ENCODE measurements around the gene CFAP43. TPM values are rescaled to one million over a fixed set of nuclear protein-coding genes. Genes with fewer than 3 reads are reported as not detected.

The CFAP43 gene
- total RNA-seq, 2 experiments from 2014 or later, result 0.18 TPM; not detected in 1

DNA sequence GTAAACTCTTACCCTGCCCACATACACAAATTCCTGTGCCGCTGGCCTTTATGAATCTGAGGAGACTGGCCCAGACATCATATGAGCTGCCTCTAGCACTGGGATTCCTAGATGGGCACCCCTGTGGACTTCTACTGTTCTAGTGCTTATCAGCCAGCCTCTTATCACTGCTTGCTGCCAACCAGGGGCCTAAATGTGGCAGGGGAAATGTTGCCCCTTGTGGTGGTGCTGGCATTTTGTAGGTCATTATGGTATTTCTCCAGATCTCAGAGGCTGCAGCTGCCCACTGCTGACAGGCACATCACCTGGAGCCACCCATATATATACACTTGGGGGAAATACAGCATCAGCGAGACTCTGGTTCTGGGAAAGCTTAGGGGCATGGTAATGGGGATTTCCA is 104.8 kb downstream of the CFAP43 start:
- no peaks in the 10 kb centered on the region for H3K9me3 Mint-ChIP-seq (ENCODE audit: insufficient read depth)
- H3K27ac Mint-ChIP-seq, result no peak overlapping the region
- ATAC-seq (peak; percentile 32), DNase-seq (no peak)
- peaks cover 5% of the 10 kb centered on the region for H3K27me3 Mint-ChIP-seq (ENCODE audit: low read depth)
- ChIA-PET CTCF (interaction anchor here (1.2 to 1.7 kb wide), 3 partner anchors 19 to 239 kb away, joined by 4 to 8 read pairs (median 5); no protein-coding TSS in a partner anchor), POLR2A (no interaction called here)
- no peak overlapping the region for H3K4me3 Mint-ChIP-seq
- peaks cover 16% of the 10 kb centered on the region for H3K36me3 Mint-ChIP-seq (ENCODE audit: low read depth)
- H3K4me1 Mint-ChIP-seq (ENCODE audit: low read depth), result peaks cover 14% of the 10 kb centered on the region

- H3K27ac Mint-ChIP-seq, result no peak overlapping the region
Measured at GRCh38 chr10:104123397-104123796, 108.8 kb downstream of the CFAP43 start.

DNA sequence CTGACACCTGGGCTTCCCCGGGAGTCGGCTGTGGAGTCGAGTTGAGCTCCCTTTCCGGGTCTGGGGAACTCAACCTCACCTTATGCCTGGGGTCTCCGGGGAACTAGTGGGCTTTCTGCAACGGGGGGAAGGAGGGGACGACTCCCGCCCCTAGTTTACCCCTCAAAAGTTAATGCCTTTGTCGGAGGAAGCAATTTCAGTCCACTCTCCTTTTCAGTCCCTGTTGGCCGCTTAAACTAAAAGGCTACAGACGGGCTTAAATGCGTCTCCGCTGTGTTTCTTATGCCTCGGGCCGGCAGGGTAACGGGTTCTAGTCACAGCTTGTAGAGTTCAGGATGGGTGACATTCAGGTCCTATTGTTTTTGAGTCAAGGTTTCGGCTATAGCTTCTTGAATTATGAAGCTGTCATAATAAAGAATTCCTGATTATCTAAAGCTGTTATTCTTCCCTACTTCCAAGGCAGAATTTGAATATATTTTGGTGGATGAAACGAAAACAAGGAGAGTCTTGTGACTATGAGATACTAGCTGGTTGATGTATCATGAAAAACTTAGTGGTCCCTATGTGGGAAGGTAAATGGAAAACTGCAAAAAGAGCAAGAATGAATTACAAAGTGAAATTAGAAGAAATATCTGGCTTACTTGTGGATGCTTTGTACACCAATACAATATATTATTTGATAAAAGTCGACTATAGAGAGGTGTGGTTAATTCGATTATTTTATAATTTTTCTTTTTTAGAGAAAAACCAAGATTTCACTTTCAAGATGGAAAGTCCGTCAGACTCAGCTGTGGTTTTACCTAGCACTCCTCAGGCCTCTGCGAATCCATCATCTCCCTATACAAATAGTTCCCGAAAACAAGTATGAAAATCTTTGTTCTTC is 109.7 kb downstream of the CFAP43 start:
- Mint-ChIP-seq H3K4me3 (peak overlapping the region; percentile 93), H3K4me1 (ENCODE audit: low read depth) (peaks cover 27% of the 10 kb centered on the region), H3K9me3 (ENCODE audit: insufficient read depth) (no peaks in the 10 kb centered on the region), H3K36me3 (ENCODE audit: low read depth) (peaks cover 16% of the 10 kb centered on the region), H3K27me3 (ENCODE audit: low read depth) (peaks cover 7% of the 10 kb centered on the region), H3K27ac (peak overlapping the region; percentile 97)
- ChIA-PET CTCF (interaction anchor here (0.6 to 6.2 kb wide), 52 partner anchors 10 to 268 kb away, joined by 3 to 60 read pairs (median 4); partner anchors contain the start of genes ITPRIP and SLK), POLR2A (interaction anchor here (0.6 to 3.0 kb wide), 33 partner anchors 9 to 322 kb away, joined by 3 to 17 read pairs (median 5); partner anchors contain the start of genes GSTO1, SLK and STN1)
- DNase-seq (no peak), ATAC-seq (peak; percentile 2)

More at GRCh38 chr10:104123397-104123796, 108.8 kb downstream of the CFAP43 start:
- ChIA-PET CTCF (interaction anchor here (0.7 to 6.2 kb wide), 18 partner anchors 10 to 238 kb away, joined by 3 to 60 read pairs (median 4); no protein-coding TSS in a partner anchor), POLR2A (interaction anchor here (1.1 to 3.0 kb wide), 3 partner anchors 157 to 236 kb away, joined by 3 to 17 read pairs (median 15); partner anchors contain the start of gene SLK)
- H3K4me3 Mint-ChIP-seq, result peak overlapping the region; percentile 93
- H3K9me3 Mint-ChIP-seq (ENCODE audit: insufficient read depth), result no peaks in the 10 kb centered on the region
- H3K27me3 Mint-ChIP-seq (ENCODE audit: low read depth), result no peaks in the 10 kb centered on the region
- DNase-seq, result no peak
- H3K4me1 Mint-ChIP-seq (ENCODE audit: low read depth), result peaks cover 27% of the 10 kb centered on the region
- ATAC-seq, result no peak
- H3K36me3 Mint-ChIP-seq (ENCODE audit: low read depth), result peaks cover 16% of the 10 kb centered on the region

- peaks cover 13% of the 10 kb centered on the region for H3K27me3 Mint-ChIP-seq (ENCODE audit: low read depth)
- DNase-seq (peak; percentile 99), ATAC-seq (peak; percentile 94)
- peak within 1 kb of the TSS; percentile 93 for H3K4me3 Mint-ChIP-seq
- POLR2A ChIA-PET, result interaction anchor here (0.6 to 3.0 kb wide), 40 partner anchors 9 to 321 kb away, joined by 3 to 17 read pairs (median 4); partner anchors contain the start of genes CFAP43, GSTO1, SLK and STN1
- H3K27ac Mint-ChIP-seq, result peak within 1 kb of the TSS; percentile 97
- CTCF ChIA-PET, result interaction anchor here (0.6 to 6.2 kb wide), 52 partner anchors 9 to 436 kb away, joined by 3 to 60 read pairs (median 4); partner anchors contain the start of genes ITPRIP and SLK
- H3K4me1 Mint-ChIP-seq (ENCODE audit: low read depth), result peaks cover 27% of the 10 kb centered on the region
- peaks cover 16% of the 10 kb centered on the region for H3K36me3 Mint-ChIP-seq (ENCODE audit: low read depth)
- no peaks in the 10 kb centered on the region for H3K9me3 Mint-ChIP-seq (ENCODE audit: insufficient read depth)
Measured at GRCh38 chr10:104121485-104122224, 110.5 kb downstream of the CFAP43 start, which contains the start of gene SFR1. Gene SFR1, plus strand, starts transcription at chr10:104122171. Its CDS starts 13 bp downstream, at chr10:104122184.

GRCh38 chr10:104120903-104121484 is 111.2 kb downstream of the CFAP43 start:
- POLR2A ChIA-PET, result interaction anchor here (0.7 to 3.0 kb wide), 29 partner anchors 9 to 233 kb away, joined by 3 to 17 read pairs (median 5); partner anchors contain the start of genes CFAP43, GSTO1, SLK and STN1
- H3K27me3 Mint-ChIP-seq (ENCODE audit: low read depth), result peaks cover 16% of the 10 kb centered on the region
- no peaks in the 10 kb centered on the region for H3K9me3 Mint-ChIP-seq (ENCODE audit: insufficient read depth)
- peaks cover 27% of the 10 kb centered on the region for H3K4me1 Mint-ChIP-seq (ENCODE audit: low read depth)
- peaks cover 14% of the 10 kb centered on the region for H3K36me3 Mint-ChIP-seq (ENCODE audit: low read depth)
- H3K4me3 Mint-ChIP-seq, result peak overlapping the region; percentile 93
- ATAC-seq, result peak; percentile 40
- H3K27ac Mint-ChIP-seq, result peak overlapping the region; percentile 97
- CTCF ChIA-PET, result interaction anchor here (0.8 to 6.2 kb wide), 41 partner anchors 8 to 435 kb away, joined by 3 to 60 read pairs (median 5); partner anchors contain the start of genes GSTO1, ITPRIP and SLK
- peak; percentile 86 for DNase-seq

GRCh38 chr10:104120512-104120902 is 111.7 kb downstream of the CFAP43 start:
- ChIA-PET POLR2A (interaction anchor here (1.1 to 3.0 kb wide), 12 partner anchors 11 to 233 kb away, joined by 3 to 17 read pairs (median 8); partner anchors contain the start of genes CFAP43, GSTO1 and SLK), CTCF (interaction anchor here (1.2 to 6.2 kb wide), 18 partner anchors 8 to 235 kb away, joined by 3 to 60 read pairs (median 11); partner anchors contain the start of genes GSTO1 and ITPRIP)
- peaks cover 13% of the 10 kb centered on the region for H3K36me3 Mint-ChIP-seq (ENCODE audit: low read depth)
- H3K9me3 Mint-ChIP-seq (ENCODE audit: insufficient read depth), result no peaks in the 10 kb centered on the region
- peaks cover 16% of the 10 kb centered on the region for H3K27me3 Mint-ChIP-seq (ENCODE audit: low read depth)
- H3K27ac Mint-ChIP-seq, result peak overlapping the region; percentile 97
- peaks cover 27% of the 10 kb centered on the region for H3K4me1 Mint-ChIP-seq (ENCODE audit: low read depth)
- ATAC-seq, result no peak
- H3K4me3 Mint-ChIP-seq, result peak overlapping the region; percentile 93
- DNase-seq, result no peak

DNA sequence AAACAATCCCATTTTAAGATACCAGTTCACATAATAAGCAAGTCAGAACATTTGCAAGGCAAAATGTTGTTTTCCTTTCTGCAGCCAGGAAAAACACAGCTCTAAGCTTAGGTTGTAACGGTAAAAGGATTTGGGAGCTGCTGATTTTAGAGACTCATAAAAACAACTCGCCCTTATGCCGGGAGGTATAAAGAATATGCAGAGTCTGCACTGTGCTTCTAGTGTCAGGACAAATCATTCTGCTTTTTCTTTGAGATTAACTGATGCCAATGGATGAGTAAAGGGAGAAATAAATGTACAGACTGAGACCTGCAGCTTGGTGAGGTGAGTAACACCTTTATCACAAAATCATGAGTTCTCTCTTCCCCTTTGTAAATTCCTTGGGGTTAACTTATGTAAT is 112.2 kb downstream of the CFAP43 start:
- H3K4me3 Mint-ChIP-seq, result no peak overlapping the region

DNA sequence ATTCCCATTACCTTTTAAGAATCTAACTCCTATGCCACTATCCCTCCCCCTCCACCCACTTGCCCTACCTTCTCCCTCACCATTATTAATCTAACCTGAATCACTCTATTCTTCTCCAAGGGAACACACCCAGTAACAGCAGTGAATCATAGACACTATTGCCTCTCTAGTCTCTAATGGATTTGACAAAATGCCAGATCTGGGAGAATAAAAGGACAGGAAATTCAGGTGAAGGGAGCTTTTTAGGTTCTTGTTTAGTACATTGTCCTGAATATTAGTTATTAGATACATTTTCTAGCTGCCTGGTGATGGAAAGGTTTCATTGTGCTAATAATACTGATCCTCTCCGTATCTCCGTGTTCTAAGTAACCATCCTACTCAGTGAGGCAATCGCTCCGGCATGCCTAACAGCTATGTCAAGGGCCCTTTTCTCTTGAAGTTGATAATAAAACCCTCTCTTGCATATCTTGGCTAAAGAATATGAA is 114.3 kb downstream of the CFAP43 start:
- ATAC-seq (no peak), DNase-seq (no peak)
- CTCF ChIA-PET, result no interaction called here
- H3K4me1 Mint-ChIP-seq (ENCODE audit: low read depth), result peaks cover 20% of the 10 kb centered on the region
- no peak overlapping the region for H3K27ac Mint-ChIP-seq
- no peaks in the 10 kb centered on the region for H3K36me3 Mint-ChIP-seq (ENCODE audit: low read depth)
- H3K27me3 Mint-ChIP-seq (ENCODE audit: low read depth), result peaks cover 21% of the 10 kb centered on the region
- H3K9me3 Mint-ChIP-seq (ENCODE audit: insufficient read depth), result no peaks in the 10 kb centered on the region
- POLR2A ChIA-PET, result no interaction called here
- no peak overlapping the region for H3K4me3 Mint-ChIP-seq

More for the DNA sequence above, 112.2 kb downstream of the CFAP43 start:
- ATAC-seq, result no peak
- no peak for DNase-seq
- H3K27me3 Mint-ChIP-seq (ENCODE audit: low read depth), result peaks cover 21% of the 10 kb centered on the region
- ChIA-PET CTCF (interaction anchor here (1.1 to 6.2 kb wide), 9 partner anchors 11 to 234 kb away, joined by 3 to 60 read pairs (median 14); partner anchors contain the start of gene GSTO1), POLR2A (no interaction called here)
- H3K4me1 Mint-ChIP-seq (ENCODE audit: low read depth), result peaks cover 27% of the 10 kb centered on the region
- H3K27ac Mint-ChIP-seq, result no peak overlapping the region
- no peaks in the 10 kb centered on the region for H3K9me3 Mint-ChIP-seq (ENCODE audit: insufficient read depth)
- peaks cover 9% of the 10 kb centered on the region for H3K36me3 Mint-ChIP-seq (ENCODE audit: low read depth)

GRCh38 chr10:104113376-104113956 is 118.7 kb downstream of the CFAP43 start:
- Mint-ChIP-seq H3K4me3 (no peak overlapping the region), H3K27me3 (ENCODE audit: low read depth) (peaks cover 29% of the 10 kb centered on the region), H3K9me3 (ENCODE audit: insufficient read depth) (no peaks in the 10 kb centered on the region), H3K27ac (no peak overlapping the region), H3K36me3 (ENCODE audit: low read depth) (no peaks in the 10 kb centered on the region), H3K4me1 (ENCODE audit: low read depth) (peaks cover 4% of the 10 kb centered on the region)
- DNase-seq (no peak), ATAC-seq (no peak)
- ChIA-PET CTCF (interaction anchor here (1.2 to 2.4 kb wide), 2 partner anchors 8 to 46 kb away, joined by 3 to 15 read pairs; partner anchors contain the start of gene SFR1), POLR2A (no interaction called here)

GRCh38 chr10:104109908-104110662 is 122.1 kb downstream of the CFAP43 start:
- H3K4me1 Mint-ChIP-seq (ENCODE audit: low read depth), result peaks cover 4% of the 10 kb centered on the region
- H3K4me3 Mint-ChIP-seq, result no peak overlapping the region
- no peaks in the 10 kb centered on the region for H3K36me3 Mint-ChIP-seq (ENCODE audit: low read depth)
- H3K9me3 Mint-ChIP-seq (ENCODE audit: insufficient read depth), result no peaks in the 10 kb centered on the region
- ChIA-PET CTCF (interaction anchor here (1.1 to 2.8 kb wide), 3 partner anchors 11 to 222 kb away, joined by 4 to 16 read pairs (median 5); partner anchors contain the start of gene SFR1), POLR2A (interaction anchor here (2.4 kb wide), 1 partner anchor 12 kb away, joined by 13 read pairs; the partner anchor contains the start of gene SFR1)
- peaks cover 15% of the 10 kb centered on the region for H3K27me3 Mint-ChIP-seq (ENCODE audit: low read depth)
- no peak for ATAC-seq
- no peak for DNase-seq
- H3K27ac Mint-ChIP-seq, result no peak overlapping the region
